ENCODE data around the gene ANAPC16.

ANAPC16 gene

GRCh38 chr10:72274730-72275350 lies 59.0 kb downstream of the ANAPC16 start:
- H3K27ac ChIP-seq = peak overlapping the region; percentile 98
- TF ChIP-seq, protein P1, sequence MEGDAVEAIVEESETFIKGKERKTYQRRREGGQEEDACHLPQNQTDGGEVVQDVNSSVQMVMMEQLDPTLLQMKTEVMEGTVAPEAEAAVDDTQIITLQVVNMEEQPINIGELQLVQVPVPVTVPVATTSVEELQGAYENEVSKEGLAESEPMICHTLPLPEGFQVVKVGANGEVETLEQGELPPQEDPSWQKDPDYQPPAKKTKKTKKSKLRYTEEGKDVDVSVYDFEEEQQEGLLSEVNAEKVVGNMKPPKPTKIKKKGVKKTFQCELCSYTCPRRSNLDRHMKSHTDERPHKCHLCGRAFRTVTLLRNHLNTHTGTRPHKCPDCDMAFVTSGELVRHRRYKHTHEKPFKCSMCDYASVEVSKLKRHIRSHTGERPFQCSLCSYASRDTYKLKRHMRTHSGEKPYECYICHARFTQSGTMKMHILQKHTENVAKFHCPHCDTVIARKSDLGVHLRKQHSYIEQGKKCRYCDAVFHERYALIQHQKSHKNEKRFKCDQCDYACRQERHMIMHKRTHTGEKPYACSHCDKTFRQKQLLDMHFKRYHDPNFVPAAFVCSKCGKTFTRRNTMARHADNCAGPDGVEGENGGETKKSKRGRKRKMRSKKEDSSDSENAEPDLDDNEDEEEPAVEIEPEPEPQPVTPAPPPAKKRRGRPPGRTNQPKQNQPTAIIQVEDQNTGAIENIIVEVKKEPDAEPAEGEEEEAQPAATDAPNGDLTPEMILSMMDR (conservative IDR thresholded peaks at IDR 0.05) = peak; percentile 63

- TF ChIP-seq, protein P1 (conservative IDR thresholded peaks at IDR 0.05) = no peak
- H3K27ac ChIP-seq = peak overlapping the region; percentile 98
Observed at GRCh38 chr10:72275351-72276012, 59.7 kb downstream of the ANAPC16 start.

- H3K27ac ChIP-seq = peak overlapping the region; percentile 98
- TF ChIP-seq, protein P1 (conservative IDR thresholded peaks at IDR 0.05) = no peak
Observed at GRCh38 chr10:72276013-72276387, 60.2 kb downstream of the ANAPC16 start.

DNA sequence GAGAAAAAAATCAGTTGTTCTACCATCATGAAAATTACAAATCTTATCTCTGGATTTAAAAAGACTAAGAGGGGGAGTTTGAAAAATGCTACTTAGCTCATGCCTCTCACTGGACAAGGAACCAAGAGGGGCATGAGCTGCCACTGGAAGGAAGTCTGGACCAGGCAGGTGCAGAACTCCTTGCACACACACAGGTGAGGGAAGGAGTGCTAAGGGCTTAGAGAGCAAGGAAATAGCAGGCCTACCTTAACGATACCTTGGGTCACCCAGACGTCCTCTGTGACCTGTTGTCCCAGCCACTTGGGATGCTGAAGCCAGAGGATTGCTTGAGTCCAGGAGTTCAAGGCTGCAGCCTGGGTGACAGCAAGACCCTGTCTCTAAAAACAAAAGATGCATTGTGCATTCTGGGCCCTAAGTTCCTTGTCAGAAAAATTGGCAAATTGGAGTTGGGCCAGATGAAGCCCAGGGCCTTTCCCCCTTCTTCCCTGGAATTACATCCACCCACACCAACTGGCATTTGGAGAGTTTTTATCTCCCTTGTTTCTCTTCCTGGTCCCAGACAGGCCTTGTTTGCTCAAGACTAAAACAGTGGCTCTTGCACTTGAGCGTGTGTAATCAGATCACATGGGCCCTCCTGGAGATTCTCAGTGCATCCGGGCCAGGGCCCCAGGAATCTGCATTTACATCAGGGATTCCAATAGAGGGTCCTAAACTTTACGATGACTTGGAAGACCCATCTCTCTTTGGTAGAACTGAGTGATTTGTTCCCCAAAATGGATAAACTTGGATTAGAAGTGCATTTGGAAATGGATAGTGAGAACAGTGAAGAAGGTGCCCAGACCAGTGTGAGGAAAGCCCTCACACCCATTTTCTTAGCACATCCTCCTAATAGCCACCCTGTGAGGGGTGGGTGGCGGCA lies 60.9 kb downstream of the ANAPC16 start:
- TF ChIP-seq, protein P1 (conservative IDR thresholded peaks at IDR 0.05) = no peak
- H3K27ac ChIP-seq = peak overlapping the region; percentile 98

DNA sequence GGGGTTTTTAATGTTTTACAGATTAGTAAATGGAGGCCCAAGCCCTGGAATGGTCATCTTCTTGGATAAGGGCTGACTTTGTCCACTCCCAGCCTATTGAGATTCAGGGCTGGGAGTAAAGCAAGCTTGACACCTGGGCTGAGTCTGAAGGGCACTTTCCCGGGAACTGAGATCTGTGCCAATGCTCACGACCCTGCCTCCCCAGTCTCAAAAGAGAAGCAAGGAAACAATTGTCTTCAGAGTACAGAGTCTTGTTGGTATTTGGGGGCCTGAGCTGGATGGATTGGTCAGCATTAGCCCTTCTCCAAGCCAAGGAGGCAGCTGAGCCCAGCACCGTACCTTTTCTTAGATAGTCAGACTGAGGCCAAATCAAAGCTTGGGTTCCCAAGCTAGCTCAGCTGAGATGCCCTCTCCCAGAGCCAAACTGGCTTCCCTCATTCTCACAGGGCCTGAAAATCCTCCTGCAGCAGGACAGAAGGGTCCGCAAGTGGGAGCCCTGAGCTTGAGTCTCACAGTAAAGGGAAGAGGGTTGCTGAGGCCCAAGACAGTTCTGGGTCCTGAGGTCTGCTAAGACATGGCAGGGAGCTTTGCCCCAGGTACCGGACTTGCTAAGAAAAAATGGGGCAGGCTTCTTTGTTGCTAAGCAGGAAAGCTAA lies 61.7 kb downstream of the ANAPC16 start:
- H3K27ac ChIP-seq = peak overlapping the region; percentile 98
- TF ChIP-seq, protein P1 (conservative IDR thresholded peaks at IDR 0.05) = no peak

GRCh38 chr10:72277996-72278667 lies 62.3 kb downstream of the ANAPC16 start:
- TF ChIP-seq, protein P1 (conservative IDR thresholded peaks at IDR 0.05) = no peak
- H3K27ac ChIP-seq = peak overlapping the region; percentile 98

All from VCaP (cell line).